NT2/D1 (cell line): ENCODE measurements around the gene FAM174C.

Source experiments
- SUZ12 ChIP-seq: IDR thresholded peaks from 2 replicates; pipeline ENCODE4 v1.6.1; 2011; ENCODE audit not compliant: insufficient read length, insufficient read depth; ENCODE audit errors: extremely low read depth
- YY1 ChIP-seq: IDR thresholded peaks from 2 replicates; pipeline ENCODE4 v1.6.1; 2011; ENCODE audit not compliant: insufficient read length, insufficient read depth

- TF ChIP-seq SUZ12 (no peak), YY1 (no peak)
Observed at GRCh38 chr19:1241417-1242095, 33.8 kb upstream of the FAM174C start, which contains the start of gene ATP5F1D.
